Natural killer cell (primary cell): Measurements from ENCODE around the gene CXCL10. TPM values are rescaled to one million over a fixed set of nuclear protein-coding genes. Genes with fewer than 3 reads are reported as not detected.

Experiments
- ATAC-seq, 3 donors: fragments of 150-1000 bp in 2 of 3; fragments of 200-7000 bp in 1 of 3; cut with Tn5 transposase; 1 replicate in 1 of 3; 2 replicates in 2 of 3; pipeline ENCODE4 v1.10.0; 2021; ENCODE audit warnings: mild to moderate bottlenecking in 2 of 3, moderate library complexity in 2 of 3
- DNase-seq, 2 donors: peaks; one replicate each; pipeline versions ENCODE4 v3.0.0 to v3.0.0-alpha.2; 2013 to 2021; ENCODE audit warnings: mixed read lengths in 1 of 2
- H3K27ac ChIP-seq: one replicate; pipeline ENCODE4 v1.5.1; 2013; ENCODE audit warnings: mild to moderate bottlenecking, low read length
- H3K27me3 ChIP-seq: one replicate; pipeline ENCODE4 v1.6.1; 2013; ENCODE audit warnings: low read length; ENCODE audit not compliant: control insufficient read depth, insufficient read depth
- H3K36me3 ChIP-seq: one replicate; pipeline ENCODE4 v1.6.1; 2013; ENCODE audit warnings: low read length; ENCODE audit not compliant: control insufficient read depth, insufficient read depth
- H3K4me1 ChIP-seq: one replicate; pipeline ENCODE4 v1.6.1; 2013; ENCODE audit warnings: low read length; ENCODE audit not compliant: control insufficient read depth, insufficient read depth
- H3K4me3 ChIP-seq: one replicate; pipeline ENCODE4 v1.5.1; 2013; ENCODE audit warnings: low read length
- H3K9me3 ChIP-seq: one replicate; pipeline ENCODE4 v1.6.1; 2013; ENCODE audit warnings: low read length; ENCODE audit not compliant: control insufficient read depth, insufficient read depth
- H3K27ac Mint-ChIP-seq, 2 donors: one replicate each; pipeline ENCODE4 v1.8.0; 2022; ENCODE audit warnings: mild to moderate bottlenecking in 2 of 2, mixed read lengths in 2 of 2, moderate library complexity in 1 of 2
- H3K27me3 Mint-ChIP-seq, 2 donors: one replicate each; pipeline ENCODE4 v1.8.0; 2022; ENCODE audit warnings: low read depth in 2 of 2, mixed read lengths in 2 of 2
- H3K36me3 Mint-ChIP-seq: one replicate; pipeline ENCODE4 v1.8.0; 2022; ENCODE audit warnings: mixed read lengths
- H3K4me1 Mint-ChIP-seq, 2 donors: one replicate each; pipeline ENCODE4 v1.8.0; 2022; ENCODE audit warnings: mixed read lengths in 2 of 2
- H3K4me3 Mint-ChIP-seq: one replicate; pipeline ENCODE4 v1.8.0; 2022; ENCODE audit warnings: mild to moderate bottlenecking, moderate library complexity, mixed read lengths
- H3K9me3 Mint-ChIP-seq, 2 donors: one replicate each; pipeline ENCODE4 v1.8.0; 2022; ENCODE audit warnings: mixed read lengths in 2 of 2
- CTCF ChIP-seq: fragments of 200-600 bp; IDR thresholded peaks from one replicate; pipeline ENCODE4 v1.8.0; 2022; ENCODE audit warnings: antibody characterized with exemption
- WGBS: methylation state at CpG from one replicate; pipeline ENCODE4 v1.1.7; 2013; ENCODE audit warnings: missing lambda C conversion rate; ENCODE audit not compliant: insufficient coverage; 5-methylcytosine and 5-hydroxymethylcytosine counted together
- intact Hi-C: fragments of 100-400 bp; cut with micrococcal nuclease; formaldehyde crosslinking; loops from one replicate; pipeline ENCODE4 v1.14.2; 2022
- total RNA-seq, 4 donors: library from RNA; stranded (reverse); fragments of 120-200 nt in 1 of 4; gene quantifications; one replicate each; pipeline versions ENCODE4 v1.2.3 to v1.2.4, GENCODE V29; 2013 to 2022

Gene CXCL10
- total RNA-seq, 3 donors from 2014 or later (not counting 1 experiment from before 2014, with no cell fraction given) = not detected

- ATAC-seq (no peak), DNase-seq (no peak)
- Mint-ChIP-seq H3K9me3 (no peaks in the 10 kb centered on the region), H3K36me3 (no peaks in the 10 kb centered on the region), H3K4me1 (no peaks in the 10 kb centered on the region), H3K4me3 (no peak overlapping the region), H3K27me3 (peaks cover 11 to 13% of the 10 kb centered on the region in 2 donors), H3K27ac (no peak overlapping the region)
- H3K4me1 ChIP-seq = no peaks in the 10 kb centered on the region
- intact Hi-C loops = no loop called here
- H3K27ac ChIP-seq = no peak overlapping the region
- no peaks in the 10 kb centered on the region for H3K27me3 ChIP-seq
- H3K4me3 ChIP-seq = no peak overlapping the region
- TF ChIP-seq CTCF = no peak
- WGBS = no CpG with 5 or more reads among the region's 1 CpG
- H3K9me3 ChIP-seq = no peaks in the 10 kb centered on the region
- no peaks in the 10 kb centered on the region for H3K36me3 ChIP-seq
Measured at GRCh38 chr4:76061982-76062381, 38.7 kb upstream of the CXCL10 start.

GRCh38 chr4:76061421-76061820 is 38.1 kb upstream of the CXCL10 start:
- Mint-ChIP-seq H3K27me3 (peaks cover 13 to 15% of the 10 kb centered on the region in 2 donors), H3K4me1 (no peaks in the 10 kb centered on the region), H3K9me3 (no peaks in the 10 kb centered on the region), H3K4me3 (no peak overlapping the region), H3K36me3 (no peaks in the 10 kb centered on the region), H3K27ac (no peak overlapping the region)
- Histone ChIP-seq H3K9me3 (no peaks in the 10 kb centered on the region), H3K4me1 (no peaks in the 10 kb centered on the region), H3K27ac (no peak overlapping the region), H3K4me3 (no peak overlapping the region), H3K27me3 (no peaks in the 10 kb centered on the region), H3K36me3 (no peaks in the 10 kb centered on the region)
- DNase-seq = no peak
- intact Hi-C loops = no loop called here
- ATAC-seq = no peak
- WGBS = 71% methylated on average over 1 of the region's 1 CpG
- TF ChIP-seq CTCF = no peak

GRCh38 chr4:76060506-76060905 is 37.2 kb upstream of the CXCL10 start:
- H3K4me3 Mint-ChIP-seq = no peak overlapping the region
- H3K9me3 Mint-ChIP-seq = no peaks in the 10 kb centered on the region
- peaks cover 19 to 24% of the 10 kb centered on the region in 2 donors for H3K27me3 Mint-ChIP-seq
- Histone ChIP-seq H3K4me3 (no peak overlapping the region), H3K4me1 (no peaks in the 10 kb centered on the region), H3K9me3 (no peaks in the 10 kb centered on the region), H3K36me3 (no peaks in the 10 kb centered on the region), H3K27me3 (no peaks in the 10 kb centered on the region), H3K27ac (no peak overlapping the region)
- no peak overlapping the region for H3K27ac Mint-ChIP-seq
- no peak for DNase-seq
- H3K4me1 Mint-ChIP-seq = no peaks in the 10 kb centered on the region
- intact Hi-C loops = no loop called here
- no peak for ATAC-seq
- no peaks in the 10 kb centered on the region for H3K36me3 Mint-ChIP-seq
- TF ChIP-seq CTCF = no peak

GRCh38 chr4:76059750-76060149 is 36.5 kb upstream of the CXCL10 start:
- Histone ChIP-seq H3K4me3 (no peak overlapping the region), H3K36me3 (no peaks in the 10 kb centered on the region), H3K9me3 (no peaks in the 10 kb centered on the region), H3K27me3 (no peaks in the 10 kb centered on the region), H3K27ac (no peak overlapping the region), H3K4me1 (no peaks in the 10 kb centered on the region)
- intact Hi-C loops = no loop called here
- H3K4me1 Mint-ChIP-seq = no peaks in the 10 kb centered on the region
- H3K27me3 Mint-ChIP-seq = peaks cover 24 to 31% of the 10 kb centered on the region in 2 donors
- 83% methylated on average over 1 of the region's 1 CpG for WGBS
- H3K9me3 Mint-ChIP-seq = no peaks in the 10 kb centered on the region
- no peak for ATAC-seq
- H3K36me3 Mint-ChIP-seq = no peaks in the 10 kb centered on the region
- no peak for TF ChIP-seq CTCF
- no peak for DNase-seq
- no peak overlapping the region for H3K4me3 Mint-ChIP-seq
- no peak overlapping the region for H3K27ac Mint-ChIP-seq
